Glomerular endothelial cell (primary cell): ENCODE results near the gene SPATA20. TPM values are rescaled to one million over a fixed set of nuclear protein-coding genes. Genes with fewer than 3 reads are reported as not detected.

ENCODE experiments used
- DNase-seq: peaks from one replicate; pipeline ENCODE4 v3.0.0-alpha.2; 2011; ENCODE audit warnings: low read depth, low spot score; ENCODE audit errors: extremely low read depth
- total RNA-seq: library from RNA; depleted of rRNA; stranded (reverse); fragments of >200 nt; gene quantifications from 2 replicates; pipeline ENCODE4 v1.2.3, GENCODE V29; 2015

The SPATA20 gene
- total RNA-seq, 1 donor from 2014 or later: 127 TPM

- DNase-seq: no peak
Observed at GRCh38 chr17:50538549-50539410, 8.2 kb upstream of the SPATA20 start.

GRCh38 chr17:50539762-50540559, 7.0 kb upstream of the SPATA20 start:
- no peak for DNase-seq

GRCh38 chr17:50540560-50541401, 6.2 kb upstream of the SPATA20 start:
- DNase-seq: no peak

- no peak for DNase-seq
Observed at GRCh38 chr17:50541402-50541715, 5.6 kb upstream of the SPATA20 start.

- no peak for DNase-seq
Observed at GRCh38 chr17:50541716-50542688, 5.0 kb upstream of the SPATA20 start.

- DNase-seq: no peak
Observed at GRCh38 chr17:50542795-50543774, 3.9 kb upstream of the SPATA20 start.

- DNase-seq: no peak
Observed at GRCh38 chr17:50544516-50544915, 2.5 kb upstream of the SPATA20 start.

GRCh38 chr17:50545311-50545710, 1.7 kb upstream of the SPATA20 start:
- DNase-seq: no peak

- no peak for DNase-seq
Observed at GRCh38 chr17:50546701-50547034, 306 bp upstream of the SPATA20 start.

- no peak for DNase-seq
Observed at GRCh38 chr17:50547736-50548083, 736 bp downstream of the SPATA20 start.

GRCh38 chr17:50548831-50549230, 1.9 kb downstream of the SPATA20 start:
- DNase-seq: no peak

GRCh38 chr17:50549256-50549941, 2.4 kb downstream of the SPATA20 start:
- no peak for DNase-seq

- DNase-seq: no peak
Observed at GRCh38 chr17:50549969-50550368, 3.0 kb downstream of the SPATA20 start.

GRCh38 chr17:50550661-50551432, 3.9 kb downstream of the SPATA20 start:
- peak; percentile 31 for DNase-seq

GRCh38 chr17:50551433-50551815, 4.5 kb downstream of the SPATA20 start:
- DNase-seq: no peak

- DNase-seq: no peak
Observed at GRCh38 chr17:50551884-50552283, 4.9 kb downstream of the SPATA20 start.

GRCh38 chr17:50554201-50554600, 7.2 kb downstream of the SPATA20 start:
- no peak for DNase-seq

- no peak for DNase-seq
Observed at GRCh38 chr17:50556803-50557202, 9.8 kb downstream of the SPATA20 start.
